HEK293 (cell line): Measurements from ENCODE around the gene PLPP1.
A peak's percentile ranks its signal among the peaks of the same experiment; 100 is the strongest.

Source experiments
- HOXA7 ChIP-seq: sonication (generic); formaldehyde crosslinking; IDR thresholded peaks from 2 replicates; pipeline ENCODE4 v1.8.1; 2022; ENCODE audit warnings: missing genetic modification reagents, borderline replicate concordance
- HOXC10 ChIP-seq: sonication (generic); formaldehyde crosslinking; IDR thresholded peaks from 2 replicates; pipeline ENCODE4 v1.8.1; 2023; ENCODE audit warnings: mild to moderate bottlenecking, missing genetic modification reagents
- IKZF3 ChIP-seq: fragments of 450-650 bp; IDR thresholded peaks from 2 replicates; pipeline ENCODE4 v1.5.0; 2018; ENCODE audit warnings: missing biosample characterization, mild to moderate bottlenecking, missing genetic modification characterization, moderate library complexity
- KLF1 ChIP-seq: fragments of 450-650 bp; formaldehyde crosslinking; IDR thresholded peaks from 2 replicates; pipeline ENCODE4 v1.5.1; 2016; ENCODE audit warnings: missing biosample characterization, missing genetic modification characterization
- KLF7 ChIP-seq: fragments of 450-650 bp; formaldehyde crosslinking; IDR thresholded peaks from 2 replicates; pipeline ENCODE4 v1.5.1; 2016; ENCODE audit warnings: missing biosample characterization, missing genetic modification characterization, borderline replicate concordance
- KLF8 ChIP-seq: fragments of 450-650 bp; formaldehyde crosslinking; IDR thresholded peaks from 2 replicates; pipeline ENCODE4 v1.5.1; 2016; ENCODE audit warnings: missing biosample characterization, missing genetic modification characterization
- KLF9 ChIP-seq: fragments of 450-650 bp; formaldehyde crosslinking; IDR thresholded peaks from 2 replicates; pipeline ENCODE4 v1.5.1; 2016; ENCODE audit warnings: missing biosample characterization, missing genetic modification characterization, low read depth
- PATZ1 ChIP-seq: fragments of 450-650 bp; formaldehyde crosslinking; IDR thresholded peaks from 2 replicates; pipeline ENCODE4 v1.5.1; 2016; ENCODE audit warnings: missing biosample characterization, missing genetic modification characterization
- SALL2 ChIP-seq: fragments of 450-650 bp; formaldehyde crosslinking; IDR thresholded peaks from 2 replicates; pipeline ENCODE4 v1.5.0; 2017; ENCODE audit warnings: missing biosample characterization, mild to moderate bottlenecking, missing genetic modification characterization, borderline replicate concordance
- SETDB1 ChIP-seq: IDR thresholded peaks from one replicate; pipeline ENCODE4 v1.6.1; 2017; ENCODE audit warnings: mild to moderate bottlenecking, low read length, moderate library complexity, mixed read lengths; ENCODE audit not compliant: insufficient read length
- WT1 ChIP-seq: fragments of 450-650 bp; formaldehyde crosslinking; IDR thresholded peaks from 2 replicates; pipeline ENCODE4 v1.5.1; 2016; ENCODE audit warnings: missing biosample characterization, missing genetic modification characterization
- ZFP69B ChIP-seq: fragments of 450-650 bp; formaldehyde crosslinking; IDR thresholded peaks from 2 replicates; pipeline ENCODE4 v1.5.1; 2016; ENCODE audit warnings: missing biosample characterization, missing genetic modification characterization
- ZNF146 ChIP-seq: fragments of 450-650 bp; formaldehyde crosslinking; IDR thresholded peaks from 2 replicates; pipeline ENCODE4 v1.5.1; 2016; ENCODE audit warnings: missing biosample characterization, missing genetic modification characterization
- ZNF157 ChIP-seq: fragments of 450-650 bp; formaldehyde crosslinking; IDR thresholded peaks from 2 replicates; pipeline ENCODE4 v1.5.1; 2016; ENCODE audit warnings: missing biosample characterization, missing genetic modification characterization
- ZNF175 ChIP-seq: fragments of 450-650 bp; formaldehyde crosslinking; IDR thresholded peaks from 2 replicates; pipeline ENCODE4 v1.5.1; 2016; ENCODE audit warnings: missing biosample characterization, missing genetic modification characterization
- ZNF18 ChIP-seq: fragments of 450-650 bp; formaldehyde crosslinking; IDR thresholded peaks from 2 replicates; pipeline ENCODE4 v1.5.1; 2016; ENCODE audit warnings: missing biosample characterization, missing genetic modification characterization
- ZNF221 ChIP-seq: fragments of 450-650 bp; formaldehyde crosslinking; IDR thresholded peaks from 2 replicates; pipeline ENCODE4 v1.5.1; 2017; ENCODE audit warnings: missing biosample characterization, missing genetic modification characterization, borderline replicate concordance
- ZNF335 ChIP-seq: fragments of 450-650 bp; formaldehyde crosslinking; conservative IDR thresholded peaks from 2 replicates; pipeline ENCODE4 v1.5.1; 2016; ENCODE audit warnings: missing biosample characterization, missing genetic modification characterization
- ZNF341 ChIP-seq: fragments of 450-650 bp; formaldehyde crosslinking; IDR thresholded peaks from 2 replicates; pipeline ENCODE4; 2016; ENCODE audit warnings: low read depth, missing biosample characterization, missing genetic modification characterization
- ZNF391 ChIP-seq: fragments of 450-650 bp; formaldehyde crosslinking; IDR thresholded peaks from 2 replicates; pipeline ENCODE4 v1.5.1; 2016; ENCODE audit warnings: low read depth, missing biosample characterization, missing genetic modification characterization, borderline replicate concordance
- ZNF530 ChIP-seq: fragments of 450-650 bp; formaldehyde crosslinking; IDR thresholded peaks from 2 replicates; pipeline ENCODE4 v1.5.1; 2016; ENCODE audit warnings: low read depth, missing biosample characterization, missing genetic modification characterization
- ZNF555 ChIP-seq: fragments of 450-650 bp; formaldehyde crosslinking; conservative IDR thresholded peaks from 2 replicates; pipeline ENCODE4 v1.5.1; 2017; ENCODE audit warnings: missing biosample characterization, mild to moderate bottlenecking, missing genetic modification characterization, inconsistent platforms
- ZNF629 ChIP-seq: fragments of 450-650 bp; formaldehyde crosslinking; IDR thresholded peaks from 2 replicates; pipeline ENCODE4 v1.5.1; 2017; ENCODE audit warnings: missing biosample characterization, missing genetic modification characterization
- ZNF792 ChIP-seq: fragments of 450-650 bp; formaldehyde crosslinking; IDR thresholded peaks from 2 replicates; pipeline ENCODE4 v1.5.1; 2016; ENCODE audit warnings: missing biosample characterization, missing genetic modification characterization
- ZSCAN4 ChIP-seq: fragments of 450-650 bp; formaldehyde crosslinking; IDR thresholded peaks from 2 replicates; pipeline ENCODE4 v1.5.1; 2017; ENCODE audit warnings: missing biosample characterization, missing genetic modification characterization
- TF ChIP-seq, protein P1 (sequence below): fragments of 450-650 bp; formaldehyde crosslinking; IDR thresholded peaks from 2 replicates; pipeline ENCODE4 v1.5.1; 2016; ENCODE audit warnings: missing biosample characterization, missing genetic modification characterization
- TF ChIP-seq, protein P2 (sequence below): fragments of 450-650 bp; formaldehyde crosslinking; IDR thresholded peaks from 2 replicates; pipeline ENCODE4 v1.5.1; 2017; ENCODE audit warnings: missing biosample characterization, missing genetic modification characterization
- TF ChIP-seq, protein P3 (sequence below): fragments of 450-650 bp; formaldehyde crosslinking; IDR thresholded peaks from 2 replicates; pipeline ENCODE4 v1.5.1; 2016; ENCODE audit warnings: missing biosample characterization, missing genetic modification characterization

Gene PLPP1

GRCh38 chr5:55535199-55535905, 588 bp upstream of the PLPP1 start (continued):
- TF ChIP-seq, protein P1, sequence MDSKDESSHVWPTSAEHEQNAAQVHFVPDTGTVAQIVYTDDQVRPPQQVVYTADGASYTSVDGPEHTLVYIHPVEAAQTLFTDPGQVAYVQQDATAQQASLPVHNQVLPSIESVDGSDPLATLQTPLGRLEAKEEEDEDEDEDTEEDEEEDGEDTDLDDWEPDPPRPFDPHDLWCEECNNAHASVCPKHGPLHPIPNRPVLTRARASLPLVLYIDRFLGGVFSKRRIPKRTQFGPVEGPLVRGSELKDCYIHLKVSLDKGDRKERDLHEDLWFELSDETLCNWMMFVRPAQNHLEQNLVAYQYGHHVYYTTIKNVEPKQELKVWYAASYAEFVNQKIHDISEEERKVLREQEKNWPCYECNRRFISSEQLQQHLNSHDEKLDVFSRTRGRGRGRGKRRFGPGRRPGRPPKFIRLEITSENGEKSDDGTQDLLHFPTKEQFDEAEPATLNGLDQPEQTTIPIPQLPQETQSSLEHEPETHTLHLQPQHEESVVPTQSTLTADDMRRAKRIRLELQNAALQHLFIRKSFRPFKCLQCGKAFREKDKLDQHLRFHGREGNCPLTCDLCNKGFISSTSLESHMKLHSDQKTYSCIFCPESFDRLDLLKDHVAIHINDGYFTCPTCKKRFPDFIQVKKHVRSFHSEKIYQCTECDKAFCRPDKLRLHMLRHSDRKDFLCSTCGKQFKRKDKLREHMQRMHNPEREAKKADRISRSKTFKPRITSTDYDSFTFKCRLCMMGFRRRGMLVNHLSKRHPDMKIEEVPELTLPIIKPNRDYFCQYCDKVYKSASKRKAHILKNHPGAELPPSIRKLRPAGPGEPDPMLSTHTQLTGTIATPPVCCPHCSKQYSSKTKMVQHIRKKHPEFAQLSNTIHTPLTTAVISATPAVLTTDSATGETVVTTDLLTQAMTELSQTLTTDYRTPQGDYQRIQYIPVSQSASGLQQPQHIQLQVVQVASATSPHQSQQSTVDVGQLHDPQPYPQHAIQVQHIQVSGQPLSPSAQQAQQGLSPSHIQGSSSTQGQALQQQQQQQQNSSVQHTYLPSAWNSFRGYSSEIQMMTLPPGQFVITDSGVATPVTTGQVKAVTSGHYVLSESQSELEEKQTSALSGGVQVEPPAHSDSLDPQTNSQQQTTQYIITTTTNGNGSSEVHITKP (tag by site-specific recombination), result peak; percentile 93
- peak; percentile 78 for TF ChIP-seq KLF9 (tag by site-specific recombination)
- no peak for TF ChIP-seq ZNF341 (tag by site-specific recombination)
- no peak for TF ChIP-seq ZNF555 (tag by site-specific recombination)
- TF ChIP-seq ZNF335 (tag by site-specific recombination), result peak; percentile 86
- TF ChIP-seq KLF8 (tag by site-specific recombination), result peak; percentile 66; the same call in 1 of the 2 replicates
- peak; percentile 73; the same call in 1 of the 2 replicates for TF ChIP-seq KLF1
- peak; percentile 90; the same call in 1 of the 2 replicates for TF ChIP-seq PATZ1 (tag by site-specific recombination)
- no peak for TF ChIP-seq SALL2 (tag by site-specific recombination)
- no peak for TF ChIP-seq ZNF157 (tag by site-specific recombination)
- TF ChIP-seq ZNF146 (tag by site-specific recombination), result no peak
- TF ChIP-seq ZSCAN4, result no peak
- peak; percentile 75 for TF ChIP-seq KLF7 (tag by site-specific recombination)
- TF ChIP-seq ZNF18 (tag by site-specific recombination), result no peak
- peak; percentile 5; the same call in 1 of the 2 replicates for TF ChIP-seq WT1 (tag by site-specific recombination)
- TF ChIP-seq SETDB1, result no peak
- TF ChIP-seq ZNF629 (tag by site-specific recombination), result peak; percentile 77
- peak; percentile 71; the same call in 1 of the 2 replicates for TF ChIP-seq ZFP69B (tag by site-specific recombination)
- no peak for TF ChIP-seq ZNF175 (tag by site-specific recombination)
- TF ChIP-seq, protein P2, sequence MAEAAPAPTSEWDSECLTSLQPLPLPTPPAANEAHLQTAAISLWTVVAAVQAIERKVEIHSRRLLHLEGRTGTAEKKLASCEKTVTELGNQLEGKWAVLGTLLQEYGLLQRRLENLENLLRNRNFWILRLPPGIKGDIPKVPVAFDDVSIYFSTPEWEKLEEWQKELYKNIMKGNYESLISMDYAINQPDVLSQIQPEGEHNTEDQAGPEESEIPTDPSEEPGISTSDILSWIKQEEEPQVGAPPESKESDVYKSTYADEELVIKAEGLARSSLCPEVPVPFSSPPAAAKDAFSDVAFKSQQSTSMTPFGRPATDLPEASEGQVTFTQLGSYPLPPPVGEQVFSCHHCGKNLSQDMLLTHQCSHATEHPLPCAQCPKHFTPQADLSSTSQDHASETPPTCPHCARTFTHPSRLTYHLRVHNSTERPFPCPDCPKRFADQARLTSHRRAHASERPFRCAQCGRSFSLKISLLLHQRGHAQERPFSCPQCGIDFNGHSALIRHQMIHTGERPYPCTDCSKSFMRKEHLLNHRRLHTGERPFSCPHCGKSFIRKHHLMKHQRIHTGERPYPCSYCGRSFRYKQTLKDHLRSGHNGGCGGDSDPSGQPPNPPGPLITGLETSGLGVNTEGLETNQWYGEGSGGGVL, result 0 out of 2 replicates have a peak, but pooled peaks have one; percentile 42
- TF ChIP-seq ZNF792 (tag by site-specific recombination), result no peak
- 0 out of 2 replicates have a peak, but pooled peaks have one; percentile 2 for TF ChIP-seq IKZF3
- no peak for TF ChIP-seq HOXA7
- no peak for TF ChIP-seq HOXC10
- TF ChIP-seq ZNF530 (tag by site-specific recombination), result no peak
- TF ChIP-seq, protein P3, sequence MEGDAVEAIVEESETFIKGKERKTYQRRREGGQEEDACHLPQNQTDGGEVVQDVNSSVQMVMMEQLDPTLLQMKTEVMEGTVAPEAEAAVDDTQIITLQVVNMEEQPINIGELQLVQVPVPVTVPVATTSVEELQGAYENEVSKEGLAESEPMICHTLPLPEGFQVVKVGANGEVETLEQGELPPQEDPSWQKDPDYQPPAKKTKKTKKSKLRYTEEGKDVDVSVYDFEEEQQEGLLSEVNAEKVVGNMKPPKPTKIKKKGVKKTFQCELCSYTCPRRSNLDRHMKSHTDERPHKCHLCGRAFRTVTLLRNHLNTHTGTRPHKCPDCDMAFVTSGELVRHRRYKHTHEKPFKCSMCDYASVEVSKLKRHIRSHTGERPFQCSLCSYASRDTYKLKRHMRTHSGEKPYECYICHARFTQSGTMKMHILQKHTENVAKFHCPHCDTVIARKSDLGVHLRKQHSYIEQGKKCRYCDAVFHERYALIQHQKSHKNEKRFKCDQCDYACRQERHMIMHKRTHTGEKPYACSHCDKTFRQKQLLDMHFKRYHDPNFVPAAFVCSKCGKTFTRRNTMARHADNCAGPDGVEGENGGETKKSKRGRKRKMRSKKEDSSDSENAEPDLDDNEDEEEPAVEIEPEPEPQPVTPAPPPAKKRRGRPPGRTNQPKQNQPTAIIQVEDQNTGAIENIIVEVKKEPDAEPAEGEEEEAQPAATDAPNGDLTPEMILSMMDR (tag by site-specific recombination), result no peak
- TF ChIP-seq ZNF391 (tag by site-specific recombination), result no peak
- no peak for TF ChIP-seq ZNF221
